CD4-positive, alpha-beta T cell treated with Interleukin-6 for 4 hours (primary cell): ENCODE data around the gene IFITM5.

Experiments used
- DNase-seq: peaks from one replicate; pipeline ENCODE4 v3.0.0-alpha.2; 2020; ENCODE audit warnings: mixed read lengths

The IFITM5 gene

GRCh38 chr11:293852-294661 lies 5.3 kb downstream of the IFITM5 start:
- no peak for DNase-seq

- peak; percentile 1 for DNase-seq
These were observed 6.0 kb downstream of the IFITM5 start for GRCh38 chr11:293271-293851.

- no peak for DNase-seq
These were observed 6.9 kb downstream of the IFITM5 start for GRCh38 chr11:292211-293121.

GRCh38 chr11:291281-292210 lies 7.8 kb downstream of the IFITM5 start:
- peak; percentile 8 for DNase-seq

- DNase-seq, result peak; percentile 4
These were observed 8.6 kb downstream of the IFITM5 start for GRCh38 chr11:290621-291231.

- DNase-seq, result peak; percentile 21
These were observed 9.4 kb downstream of the IFITM5 start for GRCh38 chr11:289712-290620.

- peak; percentile 43 for DNase-seq
These were observed 10.0 kb downstream of the IFITM5 start for GRCh38 chr11:289398-289711.

GRCh38 chr11:288478-289397 lies 10.6 kb downstream of the IFITM5 start, which contains the start of gene PGGHG:
PGGHG (plus strand) TSS chr11:289126; CDS start chr11:289817, 691 bp downstream.
- DNase-seq, result peak; percentile 75

GRCh38 chr11:287821-288477 lies 11.4 kb downstream of the IFITM5 start:
- DNase-seq, result peak; percentile 81

- DNase-seq, result peak; percentile 88
These were observed 12.1 kb downstream of the IFITM5 start for GRCh38 chr11:286977-287820.

- DNase-seq, result no peak
These were observed 13.5 kb downstream of the IFITM5 start for GRCh38 chr11:285894-286220.

- DNase-seq, result no peak
These were observed 14.1 kb downstream of the IFITM5 start for GRCh38 chr11:285021-285893.

- no peak for DNase-seq
These were observed 15.0 kb downstream of the IFITM5 start for GRCh38 chr11:284105-285020.

- no peak for DNase-seq
These were observed 15.8 kb downstream of the IFITM5 start for GRCh38 chr11:283405-284104.

- DNase-seq, result peak; percentile 2
These were observed 16.5 kb downstream of the IFITM5 start for GRCh38 chr11:282630-283360.
